Measurements from ENCODE around the gene DLG5.

DNA sequence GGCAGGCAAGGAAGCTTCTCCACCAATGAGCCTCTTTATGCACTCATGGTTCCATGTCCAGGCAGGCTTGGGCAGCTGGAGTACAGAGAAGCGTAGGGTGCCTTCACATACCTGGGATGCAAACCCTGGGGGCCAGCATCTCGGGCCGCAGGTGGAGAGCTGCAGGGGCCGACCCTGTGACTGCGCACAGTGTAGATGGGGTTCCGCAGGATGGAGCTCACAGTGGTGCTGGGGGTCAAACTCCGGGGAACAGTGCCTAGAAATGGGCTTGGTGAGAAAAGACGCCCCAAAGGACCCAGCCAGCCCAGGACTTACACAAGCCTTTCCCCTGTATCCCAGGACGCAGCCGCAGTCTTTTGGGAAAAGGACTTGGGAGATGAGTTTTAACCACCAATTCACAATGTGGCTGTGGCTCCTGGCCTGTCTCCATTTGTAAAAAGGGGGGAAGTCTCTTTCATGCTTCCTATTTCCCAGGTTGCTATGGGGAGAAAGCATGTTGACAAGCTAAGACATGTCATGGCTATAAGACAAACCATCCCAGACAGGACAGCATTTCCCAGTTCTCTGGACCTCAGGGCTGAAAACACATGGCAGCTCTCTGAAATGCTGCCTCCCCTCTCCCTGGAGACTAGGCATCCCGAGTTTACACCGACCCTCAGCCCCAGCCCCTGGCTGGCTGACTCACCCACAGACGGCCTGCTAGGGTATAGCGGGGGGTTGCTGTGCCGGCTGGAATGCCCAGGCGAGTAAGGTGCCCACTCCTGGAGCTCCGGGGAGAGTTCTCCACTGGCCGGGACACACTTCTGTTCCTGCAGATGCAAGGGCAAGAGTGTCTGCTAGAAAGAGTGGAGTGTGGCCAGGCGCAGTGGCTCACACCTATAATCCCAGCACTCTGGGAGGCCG lies 107.1 kb downstream of the DLG5 start:
- TF ChIP-seq, protein P1, sequence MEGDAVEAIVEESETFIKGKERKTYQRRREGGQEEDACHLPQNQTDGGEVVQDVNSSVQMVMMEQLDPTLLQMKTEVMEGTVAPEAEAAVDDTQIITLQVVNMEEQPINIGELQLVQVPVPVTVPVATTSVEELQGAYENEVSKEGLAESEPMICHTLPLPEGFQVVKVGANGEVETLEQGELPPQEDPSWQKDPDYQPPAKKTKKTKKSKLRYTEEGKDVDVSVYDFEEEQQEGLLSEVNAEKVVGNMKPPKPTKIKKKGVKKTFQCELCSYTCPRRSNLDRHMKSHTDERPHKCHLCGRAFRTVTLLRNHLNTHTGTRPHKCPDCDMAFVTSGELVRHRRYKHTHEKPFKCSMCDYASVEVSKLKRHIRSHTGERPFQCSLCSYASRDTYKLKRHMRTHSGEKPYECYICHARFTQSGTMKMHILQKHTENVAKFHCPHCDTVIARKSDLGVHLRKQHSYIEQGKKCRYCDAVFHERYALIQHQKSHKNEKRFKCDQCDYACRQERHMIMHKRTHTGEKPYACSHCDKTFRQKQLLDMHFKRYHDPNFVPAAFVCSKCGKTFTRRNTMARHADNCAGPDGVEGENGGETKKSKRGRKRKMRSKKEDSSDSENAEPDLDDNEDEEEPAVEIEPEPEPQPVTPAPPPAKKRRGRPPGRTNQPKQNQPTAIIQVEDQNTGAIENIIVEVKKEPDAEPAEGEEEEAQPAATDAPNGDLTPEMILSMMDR (IDR thresholded peaks at IDR 0.05; ENCODE audit: poor library complexity), result no peak
- TF ChIP-seq EZH2 (IDR thresholded peaks at IDR 0.05; ENCODE audit: borderline replicate concordance), result no peak
